IMR-90 (cell line): ENCODE results near the gene OGFOD2. TPM values are rescaled to one million over a fixed set of nuclear protein-coding genes. Genes with fewer than 3 reads are reported as not detected.

Source experiments
- ATAC-seq: fragments of 200-7000 bp; cut with Tn5 transposase; 2 replicates; pipeline ENCODE4 v1.9.1; 2020; ENCODE audit warnings: low read depth, mild to moderate bottlenecking, moderate library complexity
- BruUV-seq: library from RNA; stranded (reverse); fragments of 400-500 nt; replicated peaks from 2 replicates; lab custom pipeline; 2021; lab: Mats Ljungman, UMichigan
- CTCF ChIA-PET: fragments of 300-600 bp; formaldehyde crosslinking; extraction: SDS; loops from one replicate; lab custom pipeline; 2021; ENCODE audit warnings: antibody characterized with exemption; lab: Yijun Ruan, JAX
- POLR2A ChIA-PET: fragments of 300-600 bp; sonication (Branson Sonifier 250); formaldehyde crosslinking; loops from one replicate; lab custom pipeline; 2022; ENCODE audit warnings: antibody characterized with exemption; ENCODE audit not compliant: unreplicated experiment; lab: Charles Lee
- DNase-seq: peaks from one replicate; pipeline ENCODE4 v3.0.0; 2013
- H2AFZ ChIP-seq: replicated peaks from 2 replicates; pipeline ENCODE3; 2013; ENCODE audit warnings: low read length, mild to moderate bottlenecking; ENCODE audit not compliant: poor library complexity
- H2AK5ac ChIP-seq: 2 replicates; pipeline ENCODE4 v1.6.1; 2013; ENCODE audit warnings: low read depth, low read length, inconsistent platforms
- H2AK9ac ChIP-seq: replicated peaks from 2 replicates; pipeline ENCODE3; 2013; ENCODE audit warnings: mild to moderate bottlenecking, low read depth, low read length, moderate library complexity; ENCODE audit not compliant: poor library complexity
- H2BK120ac ChIP-seq: 2 replicates; pipeline ENCODE4 v1.6.1; 2013; ENCODE audit warnings: low read depth, low read length, inconsistent platforms
- H2BK15ac ChIP-seq: 3 replicates; pipeline ENCODE4 v1.6.1; 2013; ENCODE audit warnings: low read depth, low read length, inconsistent platforms
- H2BK20ac ChIP-seq: 2 replicates; pipeline ENCODE4 v1.6.1; 2013; ENCODE audit warnings: low read depth, mild to moderate bottlenecking, inconsistent platforms, low read length, moderate library complexity
- H2BK5ac ChIP-seq: 2 replicates; pipeline ENCODE4 v1.6.1; 2013; ENCODE audit warnings: mild to moderate bottlenecking, low read depth, low read length, inconsistent platforms; ENCODE audit not compliant: poor library complexity, severe bottlenecking
- H3K14ac ChIP-seq: replicated peaks from 2 replicates; pipeline ENCODE4 v1.6.1; 2013; ENCODE audit warnings: low read depth, low read length, inconsistent platforms
- H3K18ac ChIP-seq: 2 replicates; pipeline ENCODE4 v1.6.1; 2013; ENCODE audit warnings: low read depth, low read length, control low read depth
- H3K23ac ChIP-seq: 2 replicates; pipeline ENCODE4 v1.6.1; 2013; ENCODE audit warnings: low read depth, low read length, inconsistent platforms
- H3K27ac ChIP-seq: 2 replicates; pipeline ENCODE4 v1.5.1; 2013; ENCODE audit warnings: mild to moderate bottlenecking, control low read depth, low read length; ENCODE audit not compliant: insufficient read depth
- H3K27me3 ChIP-seq: 2 replicates; pipeline ENCODE4 v1.6.1; 2013; ENCODE audit warnings: low read length; ENCODE audit not compliant: control insufficient read depth, insufficient read depth
- H3K36me3 ChIP-seq: 2 replicates; pipeline ENCODE4 v1.6.1; 2013; ENCODE audit warnings: low read length, mixed read lengths; ENCODE audit not compliant: control insufficient read depth, insufficient read depth
- H3K4ac ChIP-seq: 2 replicates; pipeline ENCODE4 v1.6.1; 2013; ENCODE audit warnings: low read depth, low read length, inconsistent platforms
- H3K4me1 ChIP-seq: 2 replicates; pipeline ENCODE4 v1.6.1; 2013; ENCODE audit warnings: low read length, mixed read lengths; ENCODE audit not compliant: control insufficient read depth, insufficient read depth
- H3K4me2 ChIP-seq: 2 replicates; pipeline ENCODE4 v1.6.1; 2013; ENCODE audit warnings: low read depth, mild to moderate bottlenecking, control low read depth, low read length, moderate library complexity
- H3K4me3 ChIP-seq: 2 replicates; pipeline ENCODE4 v1.5.1; 2013; ENCODE audit warnings: low read depth, mild to moderate bottlenecking, control low read depth, low read length, moderate library complexity; ENCODE audit not compliant: insufficient read depth
- H3K56ac ChIP-seq: 2 replicates; pipeline ENCODE4 v1.6.1; 2013; ENCODE audit warnings: low read length, inconsistent platforms; ENCODE audit not compliant: insufficient read depth; ENCODE audit errors: extremely low read depth
- H3K79me1 ChIP-seq, 2 experiments: 2 replicates each; pipeline ENCODE4 v1.6.1; 2013; ENCODE audit warnings: low read length in 2 of 2, inconsistent platforms in 1 of 2, low read depth in 1 of 2
- H3K9ac ChIP-seq: 2 replicates; pipeline ENCODE4 v1.6.1; 2013; ENCODE audit warnings: low read depth, low read length, control low read depth
- H3K9me1 ChIP-seq: 2 replicates; pipeline ENCODE4 v1.6.1; 2013; ENCODE audit warnings: low read length, inconsistent platforms; ENCODE audit not compliant: insufficient read depth
- H3K9me3 ChIP-seq: 2 replicates; pipeline ENCODE4 v1.6.1; 2013; ENCODE audit warnings: low read length; ENCODE audit not compliant: control insufficient read depth, insufficient read depth
- H4K20me1 ChIP-seq: 2 replicates; pipeline ENCODE4 v1.6.1; 2013; ENCODE audit warnings: low read length, inconsistent platforms; ENCODE audit not compliant: insufficient read depth
- H4K5ac ChIP-seq: 2 replicates; pipeline ENCODE4 v1.6.1; 2013; ENCODE audit warnings: mild to moderate bottlenecking, low read depth, low read length, control low read depth
- H4K8ac ChIP-seq, 2 experiments: 2 replicates each; pipeline ENCODE4 v1.6.1; 2013; ENCODE audit warnings: low read depth in 2 of 2, low read length in 2 of 2, control low read depth in 1 of 2, inconsistent platforms in 1 of 2
- H4K91ac ChIP-seq: 2 replicates; pipeline ENCODE4 v1.6.1; 2013; ENCODE audit warnings: low read depth, low read length, inconsistent platforms; ENCODE audit not compliant: insufficient read depth
- BHLHE40 ChIP-seq: fragments of 150-350 bp; IDR thresholded peaks from 2 replicates; pipeline ENCODE4 v1.6.1; 2016; ENCODE audit warnings: mild to moderate bottlenecking, low read depth, low read length
- CEBPB ChIP-seq: IDR thresholded peaks from 2 replicates; pipeline ENCODE4 v1.6.1; 2012; ENCODE audit warnings: low read depth, low read length, improper control_type of control experiment
- CHD1 ChIP-seq: IDR thresholded peaks from 2 replicates; pipeline ENCODE4 v1.6.1; 2012; ENCODE audit warnings: low read depth, low read length, improper control_type of control experiment
- CTCF ChIP-seq: conservative IDR thresholded peaks from 2 replicates; pipeline ENCODE4 v1.5.1; 2012; ENCODE audit warnings: mild to moderate bottlenecking, low read depth, low read length, improper control_type of control experiment
- ELK1 ChIP-seq: fragments of 150-350 bp; IDR thresholded peaks from 2 replicates; pipeline ENCODE4 v1.6.1; 2016; ENCODE audit warnings: low read depth, mild to moderate bottlenecking, low read length, moderate library complexity, borderline replicate concordance
- MAZ ChIP-seq: IDR thresholded peaks from 2 replicates; pipeline ENCODE4 v1.6.1; 2012; ENCODE audit warnings: low read depth, mild to moderate bottlenecking, low read length, improper control_type of control experiment, moderate library complexity, borderline replicate concordance
- NFE2L2 ChIP-seq: fragments of 150-350 bp; IDR thresholded peaks from 2 replicates; pipeline ENCODE4 v1.6.1; 2016; ENCODE audit warnings: low read depth, mild to moderate bottlenecking, low read length
- POLR2A ChIP-seq: IDR thresholded peaks from 2 replicates; pipeline ENCODE4 v1.6.1; 2012; ENCODE audit warnings: mild to moderate bottlenecking, low read depth, low read length
- RAD21 ChIP-seq: IDR thresholded peaks from 2 replicates; pipeline ENCODE4 v1.6.1; 2012; ENCODE audit warnings: low read length, improper control_type of control experiment
- RFX5 ChIP-seq: IDR thresholded peaks from 2 replicates; pipeline ENCODE4 v1.8.0; 2012; ENCODE audit warnings: low read depth, mild to moderate bottlenecking, low read length, moderate library complexity
- SMC3 ChIP-seq: fragments of 150-350 bp; IDR thresholded peaks from 2 replicates; pipeline ENCODE4 v1.6.1; 2016; ENCODE audit warnings: low read depth, mild to moderate bottlenecking, antibody characterized with exemption, low read length, moderate library complexity
- USF2 ChIP-seq: fragments of 150-350 bp; IDR thresholded peaks from 2 replicates; pipeline ENCODE4 v1.6.1; 2017; ENCODE audit warnings: mild to moderate bottlenecking, antibody characterized with exemption, low read length, low read depth
- WGBS, 2 experiments: methylation state at CpG; one replicate each; pipeline versions ENCODE4 v1.1.5 to v1.1.7; 2013; ENCODE audit warnings: missing lambda C conversion rate in 2 of 2; ENCODE audit not compliant: insufficient read length in 1 of 2; ENCODE audit errors: extremely low coverage in 2 of 2; 5-methylcytosine and 5-hydroxymethylcytosine counted together
- dilution Hi-C: fragments of 300-500 bp; cut with HindIII; formaldehyde crosslinking; loops from one replicate; pipeline ENCODE4 v1.14.3; 2018; ENCODE audit warnings: low sequenced_read_pairs; ENCODE audit not compliant: unreplicated experiment
- in situ Hi-C: fragments of 300-500 bp; cut with MboI; formaldehyde crosslinking; loops from 3 replicates; pipeline ENCODE4 v1.14.3; 2019; ENCODE audit warnings: low sequenced_read_pairs, inconsistent platforms, mixed read lengths
- intact Hi-C: fragments of 100-400 bp; cut with micrococcal nuclease; formaldehyde crosslinking; loops from 2 replicates; pipeline ENCODE4 v1.10.0; 2022
- polyA plus RNA-seq, 3 experiments: library from polyadenylated mRNA; depleted of rRNA; stranded (reverse); fragments of >200 nt; gene quantifications; 2 replicates each; pipeline ENCODE4 v1.2.3, GENCODE V29; 2012; ENCODE audit warnings: low replicate concordance in 1 of 3
- total RNA-seq: library from RNA; depleted of rRNA; stranded (reverse); fragments of >200 nt; gene quantifications from 2 replicates; pipeline ENCODE4 v1.2.3, GENCODE V29; 2012

Gene OGFOD2
- total and polyA plus RNA-seq, 2 of the 4 experiments (the other 2 are of a cell fraction) = 4.3 to 18.2 TPM

GRCh38 chr12:122955156-122955555 is 19.9 kb upstream of the OGFOD2 start:
- dilution Hi-C loops = no loop called here
- CTCF ChIA-PET = interaction anchor here (1.2 to 1.3 kb wide), 2 partner anchors 94 to 161 kb away, joined by 3 to 4 read pairs; no protein-coding TSS in a partner anchor
- no peak overlapping the region for H3K4ac ChIP-seq

More at GRCh38 chr12:122955156-122955555, 19.9 kb upstream of the OGFOD2 start:
- in situ Hi-C loops = loop anchor here (5.0 to 25.0 kb wide), 2 partner anchors 163 to 318 kb away; no protein-coding TSS in a partner anchor
- no peak overlapping the region for H2AFZ ChIP-seq
- TF ChIP-seq CTCF = no peak
- no peak for TF ChIP-seq USF2
- no peak for TF ChIP-seq CEBPB
- TF ChIP-seq RFX5 = no peak
- TF ChIP-seq CHD1 = no peak
- TF ChIP-seq MAZ = no peak
- no peak for TF ChIP-seq NFE2L2
- TF ChIP-seq BHLHE40 = no peak
- no peak for TF ChIP-seq ELK1
- no peak for TF ChIP-seq SMC3
- TF ChIP-seq RAD21 = no peak
- TF ChIP-seq POLR2A = no peak
- no peak overlapping the region for H3K14ac ChIP-seq
- H3K9ac ChIP-seq = no peak overlapping the region
- no peak overlapping the region for H3K56ac ChIP-seq
- no peak overlapping the region for H2BK15ac ChIP-seq
- intact Hi-C loops = no loop called here
- H2BK120ac ChIP-seq = no peak overlapping the region
- POLR2A ChIA-PET = no interaction called here
- no peak overlapping the region for H4K91ac ChIP-seq
- no peak overlapping the region for H2BK20ac ChIP-seq
- H2BK5ac ChIP-seq = no peak overlapping the region
- no TSS peak for BruUV-seq
- H3K4me1 ChIP-seq = no peaks in the 10 kb centered on the region; the same call in none of the 2 replicates
- H3K9me3 ChIP-seq = no peaks in the 10 kb centered on the region
- no peak overlapping the region for H4K8ac ChIP-seq
- WGBS, 2 experiments = 59% methylated on average over 5 of the region's 8 CpGs; no CpG with 5 or more reads in 1 of the 2 experiments
- H3K23ac ChIP-seq = no peak overlapping the region
- ATAC-seq (no peak), DNase-seq (no peak)
- H3K18ac ChIP-seq = no peak overlapping the region
- H2AK5ac ChIP-seq = no peak overlapping the region
- peaks cover 0 to 10% of the 10 kb centered on the region in 2 experiments; a peak in 2 of 4 replicates for H3K79me1 ChIP-seq
- peaks cover 10% of the 10 kb centered on the region for H4K20me1 ChIP-seq
- H3K9me1 ChIP-seq = no peaks in the 10 kb centered on the region
- no peak overlapping the region for H2AK9ac ChIP-seq
- H3K27me3 ChIP-seq = no peaks in the 10 kb centered on the region
- H3K27ac ChIP-seq = no peak overlapping the region
- no peak overlapping the region for H3K4me2 ChIP-seq
- H3K36me3 ChIP-seq = peaks cover 4% of the 10 kb centered on the region
- no peak overlapping the region for H4K5ac ChIP-seq
- no peak overlapping the region for H3K4me3 ChIP-seq
